ENCODE results near the gene RPP25.

- TF ChIP-seq RARB (CRISPR knock-in tag; IDR thresholded peaks at IDR 0.05), result no peak
- TF ChIP-seq ISL1 (CRISPR knock-in tag; IDR thresholded peaks at IDR 0.05), result no peak
- no peak for TF ChIP-seq ZC3H10 (CRISPR knock-in tag; IDR thresholded peaks at IDR 0.05)
- no peak for TF ChIP-seq ZNF565 (CRISPR knock-in tag; conservative IDR thresholded peaks at IDR 0.05; ENCODE audit: low read depth)
- TF ChIP-seq SNAI2 (CRISPR knock-in tag; IDR thresholded peaks at IDR 0.05), result no peak
- TF ChIP-seq ZNF70 (CRISPR knock-in tag; IDR thresholded peaks at IDR 0.05), result no peak
- TF ChIP-seq CREB5 (CRISPR knock-in tag; IDR thresholded peaks at IDR 0.05; ENCODE audit: low read depth), result no peak
- TF ChIP-seq PATZ1 (CRISPR knock-in tag; IDR thresholded peaks at IDR 0.05; ENCODE audit: borderline replicate concordance), result no peak
- no peak for TF ChIP-seq ZFP30 (CRISPR knock-in tag; IDR thresholded peaks at IDR 0.05)
- TF ChIP-seq POU6F1 (CRISPR knock-in tag; IDR thresholded peaks at IDR 0.05; ENCODE audit: borderline replicate concordance, low read depth), result no peak
- no peak for TF ChIP-seq OSR1 (CRISPR knock-in tag; IDR thresholded peaks at IDR 0.05)
Measured at GRCh38 chr15:74951006-74951405, 5.6 kb downstream of the RPP25 start.

Measured in SK-N-SH treated with all-trans-retinoic acid at 6 μM for 48 hours (cell line).